Ovary (tissue), 10 donors: ENCODE measurements around the gene PRDX3. TPM values are rescaled to one million over a fixed set of nuclear protein-coding genes. Genes with fewer than 3 reads are reported as not detected.

Experiments used
- DNase-seq, 5 donors: peaks; one replicate each; pipeline ENCODE4 v3.0.0-alpha.2; 2019 to 2020
- H3K27ac ChIP-seq, 2 donors: fragments of 200-600 bp; one replicate each; pipeline versions ENCODE4 v1.5.1 to v1.8.0; 2019 to 2022
- H3K27me3 ChIP-seq: fragments of 200-600 bp; one replicate; pipeline ENCODE4 v1.8.0; 2022
- H3K36me3 ChIP-seq: fragments of 200-600 bp; sonication (generic); one replicate; pipeline ENCODE4 v1.5.1; 2019
- H3K4me1 ChIP-seq: one replicate; pipeline ENCODE4 v1.8.1; 2013; ENCODE audit warnings: mild to moderate bottlenecking, moderate library complexity; ENCODE audit not compliant: insufficient read depth
- H3K4me3 ChIP-seq: fragments of 200-600 bp; sonication (generic); one replicate; pipeline ENCODE4 v1.5.1; 2017
- H3K9me3 ChIP-seq, 2 donors: fragments of 200-600 bp in 1 of 2; sonication (generic) in 1 of 2; one replicate each; pipeline versions ENCODE4 v1.5.1 to v1.8.1; 2013 to 2019; ENCODE audit warnings: mild to moderate bottlenecking in 1 of 2, moderate library complexity in 1 of 2
- EP300 ChIP-seq: sonication (generic); formaldehyde crosslinking; IDR thresholded peaks from one replicate; pipeline ENCODE4 v1.6.1; 2017; ENCODE audit warnings: antibody characterized with exemption
- POLR2A ChIP-seq: fragments of 450-650 bp; IDR thresholded peaks from one replicate; pipeline ENCODE4 v1.6.1; 2017; ENCODE audit warnings: antibody characterized with exemption, mild to moderate bottlenecking, moderate library complexity
- WGBS, 3 donors: extraction: QIAGEN DNeasy Blood & Tissue Kit in 1 of 3; methylation state at CpG; one replicate each; pipeline versions ENCODE4 v1.1.5 to v1.1.7; 2013 to 2017; 5-methylcytosine and 5-hydroxymethylcytosine counted together
- intact Hi-C, 4 donors: fragments of 100-400 bp; cut with DNase I; formaldehyde crosslinking; loops; one replicate each; pipeline versions ENCODE4 v1.11.0 to v1.15.1; 2022 to 2023
- long read RNA-seq, 3 donors: library from polyadenylated mRNA in 2 of 3; unstranded in 2 of 3; transcript quantifications; one replicate each; pipeline ENCODE4 v2.0.0 and lab custom pipeline, GENCODE V29; 2021 to 2026
- polyA plus RNA-seq, 2 donors: library from polyadenylated mRNA; stranded (reverse); fragments of 200-250 nt in 1 of 2; fragments of 350-450 nt in 1 of 2; fragmentation: Illumina TruSeq in 1 of 2; extraction: RNeasy Lipid Tissue Mini Kit (QIAGEN cat#74804) in 1 of 2; gene quantifications; one replicate each; pipeline ENCODE4 v1.2.3, GENCODE V29; 2013 to 2014
- total RNA-seq, 7 donors: library from RNA; depleted of rRNA in 2 of 7; stranded (reverse); fragments of >200 nt in 2 of 7; fragmentation: NEBNext Ultra II Directional in 3 of 7; extraction: Animal tissue kit (Norgen Biotek cat#: 25700) in 3 of 7; gene quantifications; one replicate each; pipeline versions ENCODE4 v1.1.0 to v1.2.4, GENCODE V29; 2016 to 2023
- TF ChIP-seq, protein P1 (sequence below), 3 donors: fragments of 450-650 bp in 2 of 3; fragments of 200-600 bp in 1 of 3; IDR thresholded peaks; one replicate each; pipeline versions ENCODE4 v1.5.1 to v1.8.0; 2016 to 2022; ENCODE audit warnings: antibody characterized with exemption in 3 of 3, mild to moderate bottlenecking in 1 of 3
- donor health status: DM: no; HTN: no; CAD: no; lungs with moderate emphysema.
- donor health status: DM: no; HTN: no; CAD: no.
- donor health status: Bipolar disorder and iron deficiency.
- donor health status: DM: yes; HTN: yes; CAD: no.
- donor health status: DM: no; HTN: no; CAD: no.
- donor health status: DM: yes; HTN: yes; CAD: no.

PRDX3 gene
- total RNA-seq, result 100 to 1,000 TPM in 2 of 7 donors, 10 to 100 TPM in 5; 65.7 to 116 (median 79.0) TPM
- polyA plus RNA-seq, result 100 to 1,000 TPM in 1 of 2 donors, 10 to 100 TPM in 1; 90.3 to 159 TPM
- long read RNA-seq, donor 1, transcript PRDX3-201 (7 exons, 1,591 nt), result major isoform, 552 of 584 reads
- long read RNA-seq, donor 1, partial matches to known transcripts, result 17 of 584 reads
- long read RNA-seq, donor 1, other reads (novel, unspliced or antisense), result 14 of 584 reads
- long read RNA-seq, donor 2, transcript PRDX3-201 (7 exons, 1,591 nt), result major isoform, 113 of 123 reads
- long read RNA-seq, donor 2, partial matches to known transcripts, result 9 of 123 reads
- long read RNA-seq, donor 2, other reads (novel, unspliced or antisense), result 0 of 123 reads
- long read RNA-seq, donor 3, transcript PRDX3-201 (7 exons, 1,591 nt), result major isoform, 234 of 248 reads
- long read RNA-seq, donor 3, partial matches to known transcripts, result 6 of 248 reads
- long read RNA-seq, donor 3, other reads (novel, unspliced or antisense), result 5 of 248 reads

DNA sequence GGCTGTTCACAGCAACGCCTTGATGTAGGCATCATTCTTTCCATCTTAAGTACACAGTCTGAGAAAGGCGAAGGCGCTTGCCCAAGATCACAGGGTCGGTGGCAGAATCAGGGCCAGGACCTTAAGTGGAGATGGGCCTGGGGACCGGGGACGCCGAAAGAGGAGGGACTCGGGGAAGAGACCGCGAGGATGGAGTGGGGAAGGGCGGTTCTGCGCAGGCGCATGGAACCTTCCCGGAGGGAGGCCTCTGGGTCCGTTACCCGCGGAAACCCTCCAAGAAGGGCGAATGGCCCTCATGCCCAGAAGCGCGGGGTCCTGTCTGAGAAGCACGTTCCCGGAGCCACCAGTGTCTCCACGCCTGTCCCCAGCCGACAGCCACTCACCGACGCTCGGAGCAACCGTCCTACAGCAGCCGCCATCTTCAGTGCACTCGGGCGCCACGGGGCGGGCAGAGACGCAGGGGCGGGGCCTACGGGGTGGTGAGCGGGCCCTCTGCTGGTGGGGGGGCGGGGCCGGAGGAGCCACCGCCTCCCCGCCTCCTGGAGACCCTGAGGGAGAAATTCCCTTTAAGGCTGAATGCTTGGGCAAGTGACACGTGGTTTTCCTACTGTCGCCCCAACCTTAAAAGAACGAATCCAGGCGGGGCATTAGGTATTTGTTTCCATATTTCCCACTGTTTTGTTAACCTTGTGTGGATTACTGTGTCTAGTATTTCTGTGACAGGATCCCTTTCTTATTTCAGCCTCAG is at the start of gene PRDX3:
Gene PRDX3 (minus strand): TSS at position 441 of the 748 bp plus-strand sequence. CDS start 22 bp downstream, at position 419.
- peak; percentile 90 to 95 (median 93) for DNase-seq
- H3K4me1 ChIP-seq, result peaks cover 2% of the 10 kb centered on the region
- H3K4me3 ChIP-seq, result peak within 1 kb of the TSS; percentile 62
- peak within 1 kb of the TSS; percentile 89 to 90 for H3K27ac ChIP-seq
- no peak for TF ChIP-seq EP300
- TF ChIP-seq POLR2A, result peak; percentile 72
- TF ChIP-seq, protein P1, sequence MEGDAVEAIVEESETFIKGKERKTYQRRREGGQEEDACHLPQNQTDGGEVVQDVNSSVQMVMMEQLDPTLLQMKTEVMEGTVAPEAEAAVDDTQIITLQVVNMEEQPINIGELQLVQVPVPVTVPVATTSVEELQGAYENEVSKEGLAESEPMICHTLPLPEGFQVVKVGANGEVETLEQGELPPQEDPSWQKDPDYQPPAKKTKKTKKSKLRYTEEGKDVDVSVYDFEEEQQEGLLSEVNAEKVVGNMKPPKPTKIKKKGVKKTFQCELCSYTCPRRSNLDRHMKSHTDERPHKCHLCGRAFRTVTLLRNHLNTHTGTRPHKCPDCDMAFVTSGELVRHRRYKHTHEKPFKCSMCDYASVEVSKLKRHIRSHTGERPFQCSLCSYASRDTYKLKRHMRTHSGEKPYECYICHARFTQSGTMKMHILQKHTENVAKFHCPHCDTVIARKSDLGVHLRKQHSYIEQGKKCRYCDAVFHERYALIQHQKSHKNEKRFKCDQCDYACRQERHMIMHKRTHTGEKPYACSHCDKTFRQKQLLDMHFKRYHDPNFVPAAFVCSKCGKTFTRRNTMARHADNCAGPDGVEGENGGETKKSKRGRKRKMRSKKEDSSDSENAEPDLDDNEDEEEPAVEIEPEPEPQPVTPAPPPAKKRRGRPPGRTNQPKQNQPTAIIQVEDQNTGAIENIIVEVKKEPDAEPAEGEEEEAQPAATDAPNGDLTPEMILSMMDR (IDR thresholded peaks at IDR 0.05), result peak in 1 of 3 donors; percentile 18
- H3K36me3 ChIP-seq, result no peaks in the 10 kb centered on the region
- H3K27me3 ChIP-seq, result no peaks in the 10 kb centered on the region
- intact Hi-C loops, result no loop called here
- 0 to 1% (median 1%) methylated on average over 29 to 45 of the region's 45 CpGs for WGBS, 3 donors
- H3K9me3 ChIP-seq, result no peaks in the 10 kb centered on the region

DNA sequence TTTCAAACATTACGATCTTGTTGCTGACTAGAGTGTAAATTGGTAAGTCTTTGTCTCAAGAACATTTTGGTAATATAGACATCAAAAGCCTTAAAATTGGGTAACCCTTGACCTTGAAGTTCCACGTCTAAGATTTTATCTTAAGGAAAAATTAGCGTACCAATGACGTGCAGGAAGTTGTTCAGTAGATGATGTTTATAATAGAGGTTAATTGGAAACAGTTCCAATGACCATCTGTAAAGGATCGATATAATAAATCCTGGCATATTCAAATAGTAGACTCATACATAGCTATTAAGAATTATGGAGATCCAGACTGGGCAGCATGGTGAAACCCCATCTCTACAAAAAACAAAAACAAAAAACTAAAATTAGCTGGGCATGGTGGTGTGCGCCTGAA is 49.2 kb upstream of the PRDX3 start:
- intact Hi-C loops, result no loop called here

DNA sequence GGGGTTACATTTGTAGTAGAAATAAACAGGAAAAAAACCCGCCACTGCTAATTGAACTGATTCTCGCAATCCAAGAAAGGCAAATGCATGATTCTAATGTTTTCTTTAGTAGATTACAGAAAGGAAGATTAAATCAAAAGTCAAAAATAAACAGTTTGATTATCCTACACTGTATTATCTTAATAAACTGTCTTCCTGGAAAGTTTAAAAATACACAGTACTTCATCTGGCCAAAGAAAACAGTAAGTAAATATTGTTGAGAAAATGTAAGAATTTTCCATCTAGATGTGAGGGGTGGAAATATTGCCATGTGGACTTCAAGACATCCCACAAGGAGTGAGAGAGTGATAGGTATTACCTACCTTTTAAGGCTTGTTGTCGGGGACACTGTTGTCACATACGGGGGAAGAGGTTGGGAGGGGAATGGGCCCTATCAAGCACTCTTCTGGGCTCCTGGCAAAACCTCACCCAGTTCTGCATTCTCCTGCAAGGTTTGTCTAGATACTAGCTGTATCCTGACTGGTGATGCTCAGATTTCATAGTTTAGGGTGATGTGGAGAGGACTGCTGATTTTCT is 46.6 kb upstream of the PRDX3 start:
- TF ChIP-seq, protein P1 (IDR thresholded peaks at IDR 0.05), result no peak
- TF ChIP-seq EP300 (no peak), POLR2A (no peak)
- Histone ChIP-seq H3K4me3 (no peak overlapping the region), H3K27ac (no peak overlapping the region), H3K9me3 (no peaks in the 10 kb centered on the region), H3K36me3 (no peaks in the 10 kb centered on the region), H3K4me1 (peaks cover 13% of the 10 kb centered on the region), H3K27me3 (no peaks in the 10 kb centered on the region)
- WGBS, 3 donors, result 78 to 84% (median 82%) methylated on average over 4 of the region's 4 CpGs
- DNase-seq, result no peak
- intact Hi-C loops, result no loop called here

More for the DNA sequence above, 49.2 kb upstream of the PRDX3 start:
- H3K9me3 ChIP-seq, result no peaks in the 10 kb centered on the region
- TF ChIP-seq, protein P1 (IDR thresholded peaks at IDR 0.05), result no peak
- no peak for TF ChIP-seq POLR2A
- no peak for TF ChIP-seq EP300
- H3K4me1 ChIP-seq, result peaks cover 2% of the 10 kb centered on the region
- 88 to 92% (median 88%) methylated on average over 6 of the region's 6 CpGs for WGBS, 3 donors
- no peak overlapping the region for H3K4me3 ChIP-seq
- no peaks in the 10 kb centered on the region for H3K27me3 ChIP-seq
- DNase-seq, result no peak
- H3K27ac ChIP-seq, result no peak overlapping the region
- H3K36me3 ChIP-seq, result no peaks in the 10 kb centered on the region

DNA sequence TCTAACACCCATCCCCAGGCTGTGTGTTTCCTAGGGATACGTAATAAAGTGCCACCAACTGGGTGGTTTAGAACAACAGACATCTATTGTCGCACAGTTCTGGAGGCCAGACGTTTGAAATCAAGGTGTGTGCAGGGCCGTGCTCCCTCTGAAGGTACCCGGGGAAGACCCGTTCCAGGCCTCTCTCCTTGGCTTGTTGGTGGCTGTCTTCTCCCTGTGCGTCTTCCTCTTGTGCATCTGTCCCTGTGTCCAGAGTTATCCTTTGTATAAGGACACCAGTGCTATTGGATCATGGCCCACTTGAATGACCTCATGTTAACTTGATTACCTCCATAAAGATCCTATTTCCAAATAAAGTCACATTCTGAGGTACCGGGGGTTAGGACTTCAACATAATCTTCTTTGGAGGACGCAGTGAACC is 44.4 kb upstream of the PRDX3 start:
- H3K27me3 ChIP-seq, result no peaks in the 10 kb centered on the region
- WGBS, 3 donors, result 74 to 78% (median 74%) methylated on average over 9 of the region's 9 CpGs
- H3K9me3 ChIP-seq, result no peaks in the 10 kb centered on the region
- H3K36me3 ChIP-seq, result no peaks in the 10 kb centered on the region
- TF ChIP-seq EP300, result no peak
- TF ChIP-seq, protein P1 (IDR thresholded peaks at IDR 0.05), result no peak
- TF ChIP-seq POLR2A, result no peak
- peaks cover 23% of the 10 kb centered on the region for H3K4me1 ChIP-seq
- no peak for DNase-seq
- intact Hi-C loops, result loop anchor here in 1 of 4 donors (5.0 kb wide), 1 partner anchor 1926 kb away; no protein-coding TSS in a partner anchor
- H3K27ac ChIP-seq, result peak overlapping the region in 1 of 2 donors; percentile 58
- H3K4me3 ChIP-seq, result no peak overlapping the region
